Measurements from ENCODE around the gene DNTT.

DNTT gene

GRCh38 chr10:96304230-96304629 lies at the start of gene DNTT:
Gene DNTT, plus strand, starts transcription at chr10:96304434. Its CDS starts 64 bp downstream, at chr10:96304498.
- no peak for DNase-seq (ENCODE audit: low read depth)

DNA sequence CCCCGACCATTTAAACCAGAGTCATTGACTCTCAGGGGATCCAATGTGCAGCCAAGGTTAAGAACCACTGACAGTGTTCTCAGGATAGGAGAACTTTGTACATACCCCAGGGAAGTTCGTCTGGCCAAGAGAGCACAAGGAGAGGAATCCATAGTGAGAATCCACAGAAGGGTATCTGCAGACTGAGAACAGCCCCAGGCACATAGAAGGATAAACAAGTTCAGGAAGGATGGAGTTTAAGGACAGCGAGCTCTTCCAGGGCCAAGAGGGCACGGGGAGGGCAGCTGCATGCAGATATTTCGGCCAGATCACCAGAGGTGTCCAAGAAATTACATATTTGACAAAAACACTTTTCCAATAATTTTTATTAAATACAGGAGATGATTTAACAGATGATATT lies 49.3 kb upstream of the DNTT start:
- DNase-seq (ENCODE audit: low read depth): no peak

DNA sequence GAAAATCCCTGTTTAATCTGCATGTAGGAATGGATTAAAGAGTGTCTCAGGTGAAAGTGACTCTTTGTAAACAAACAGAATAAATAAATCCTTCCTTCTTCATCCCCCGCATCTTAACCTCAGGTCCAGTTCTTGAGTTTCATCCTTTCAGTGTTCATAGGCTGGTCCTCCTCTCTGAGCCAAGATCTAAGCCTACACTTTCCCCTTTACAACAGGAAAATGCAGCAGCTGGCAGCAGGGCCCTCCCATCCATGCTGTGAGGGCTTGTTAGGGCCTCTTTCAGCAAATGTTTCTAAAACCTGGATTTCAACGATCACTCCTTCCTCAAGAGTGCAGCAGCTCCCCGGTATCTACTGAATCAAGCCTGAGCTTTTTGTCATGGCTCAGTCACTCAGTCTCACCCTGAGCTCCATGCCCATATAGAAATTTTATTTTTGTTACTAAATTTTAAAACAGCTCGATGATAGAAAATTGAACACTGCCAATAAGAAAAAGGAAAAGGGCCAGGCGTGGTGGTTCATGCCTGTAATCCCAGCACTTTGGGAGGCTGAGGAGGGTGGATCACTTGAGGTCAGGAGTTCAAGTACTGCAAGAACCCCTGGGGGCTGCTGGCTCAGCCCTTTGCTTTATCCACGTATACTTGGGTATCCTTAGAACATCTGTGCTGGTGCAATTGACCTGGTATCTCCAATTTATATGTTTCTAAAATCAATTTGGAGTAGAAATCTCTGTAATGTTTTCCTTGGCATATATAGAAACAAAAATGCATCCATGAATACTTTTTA lies 48.5 kb upstream of the DNTT start:
- DNase-seq (ENCODE audit: low read depth): no peak

DNA sequence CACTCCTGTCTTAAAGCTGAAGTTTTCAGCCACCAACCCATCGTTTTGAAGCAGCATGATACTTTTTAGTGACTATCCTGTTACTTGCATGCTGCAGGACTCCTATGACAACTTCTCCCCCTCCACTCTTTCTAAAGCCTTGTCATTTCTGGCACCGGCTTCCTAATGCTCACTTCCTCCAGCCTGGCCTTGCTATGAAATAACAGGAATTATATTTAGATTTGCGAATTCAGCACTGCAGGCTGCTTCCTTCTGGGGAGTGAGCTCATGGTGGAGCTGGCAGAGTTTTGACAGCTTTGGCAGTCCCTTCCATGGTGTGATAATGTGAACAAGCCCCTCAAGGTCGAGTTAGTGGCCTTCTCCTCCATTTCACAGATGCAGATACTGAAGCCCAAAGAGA lies 46.3 kb upstream of the DNTT start:
- no peak for DNase-seq (ENCODE audit: low read depth)

GRCh38 chr10:96259150-96259549 lies 45.1 kb upstream of the DNTT start:
- DNase-seq (ENCODE audit: low read depth): no peak

- no peak for DNase-seq (ENCODE audit: low read depth)
These were observed 44.2 kb upstream of the DNTT start for GRCh38 chr10:96260014-96260413.

- no peak for DNase-seq (ENCODE audit: low read depth)
These were observed 43.1 kb upstream of the DNTT start for GRCh38 chr10:96261132-96261531.

- DNase-seq (ENCODE audit: low read depth): no peak
These were observed 42.3 kb upstream of the DNTT start for GRCh38 chr10:96261930-96262329.

GRCh38 chr10:96263176-96263575 lies 41.1 kb upstream of the DNTT start:
- no peak for DNase-seq (ENCODE audit: low read depth)

DNA sequence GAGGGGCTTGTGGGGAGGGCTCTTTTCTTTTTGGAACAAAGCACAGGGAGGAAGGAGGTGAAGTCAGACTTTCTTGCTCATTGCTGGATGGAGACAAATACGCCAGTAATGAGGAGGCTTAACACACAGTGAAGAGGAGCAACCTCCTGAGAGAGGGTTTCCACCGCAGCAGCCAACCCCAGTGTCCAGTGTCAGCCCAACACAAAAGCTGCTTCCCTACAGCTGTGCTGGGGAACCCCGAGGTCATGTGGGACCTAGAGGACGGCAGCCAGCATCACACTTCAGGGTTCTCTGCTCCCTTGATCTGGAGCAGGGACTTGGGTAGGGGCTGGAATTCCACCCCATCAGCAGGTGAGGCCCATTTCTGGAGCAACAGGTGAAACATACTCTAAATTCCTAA lies 40.6 kb upstream of the DNTT start:
- DNase-seq (ENCODE audit: low read depth): no peak

GRCh38 chr10:96264938-96265337 lies 39.3 kb upstream of the DNTT start:
- DNase-seq (ENCODE audit: low read depth): no peak

GRCh38 chr10:96266118-96266770 lies 38.0 kb upstream of the DNTT start:
- DNase-seq (ENCODE audit: low read depth): no peak

DNA sequence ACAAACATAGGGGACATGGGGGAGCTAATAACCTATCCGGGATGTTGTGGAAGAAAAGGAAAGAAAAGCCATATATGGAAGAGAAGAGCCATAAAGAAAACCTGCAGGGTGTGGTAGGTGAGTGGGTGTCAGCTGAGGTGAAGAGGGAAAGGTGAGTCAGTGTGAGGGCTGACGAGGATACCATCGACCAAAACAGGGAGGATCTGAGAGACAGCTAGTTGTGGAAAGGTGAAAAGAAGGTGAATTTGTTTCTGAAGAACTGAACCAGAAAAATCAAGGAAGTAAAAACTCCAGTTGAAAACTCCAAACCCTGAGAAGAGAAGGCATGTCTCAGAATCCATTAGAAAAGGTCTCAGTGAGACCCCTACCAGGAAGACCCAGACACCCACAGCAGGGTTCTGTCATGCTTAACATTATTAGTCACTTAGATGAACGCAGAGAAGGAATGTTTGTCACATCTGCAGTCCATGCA lies 37.0 kb upstream of the DNTT start:
- no peak for DNase-seq (ENCODE audit: low read depth)

DNA sequence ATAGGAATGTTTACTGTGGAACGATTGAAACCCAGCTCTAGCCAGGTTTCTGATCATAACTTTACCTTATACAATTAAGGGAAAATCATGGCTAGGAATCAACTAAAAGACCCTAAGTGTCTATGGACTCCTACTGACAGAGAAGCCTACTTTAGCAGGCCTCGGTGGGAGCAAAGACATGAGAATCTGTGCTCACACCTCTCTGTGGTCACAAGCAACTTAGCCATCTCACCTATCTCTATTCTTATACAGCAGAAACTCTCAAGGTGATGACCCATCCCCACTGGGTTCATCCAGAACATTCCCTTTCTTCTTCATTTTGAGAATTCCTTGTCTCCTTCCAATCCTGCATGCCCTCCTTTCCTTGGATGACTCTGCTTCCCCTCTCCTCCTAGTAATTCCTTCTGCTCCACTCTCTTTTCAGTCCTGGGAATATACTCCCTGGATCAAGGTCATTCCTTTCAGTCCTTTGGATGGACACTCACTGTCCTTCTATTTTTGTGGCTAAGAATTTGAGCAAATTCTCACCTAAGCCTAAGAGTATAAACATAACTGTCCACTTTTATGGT lies 35.8 kb upstream of the DNTT start:
- no peak for DNase-seq (ENCODE audit: low read depth)

- no peak for DNase-seq (ENCODE audit: low read depth)
These were observed 34.6 kb upstream of the DNTT start for GRCh38 chr10:96269438-96270300.

- no peak for DNase-seq (ENCODE audit: low read depth)
These were observed 33.7 kb upstream of the DNTT start for GRCh38 chr10:96270571-96270970.

GRCh38 chr10:96271016-96271815 lies 33.0 kb upstream of the DNTT start, which contains the start of gene BLNK:
Gene BLNK, minus strand, starts transcription at chr10:96271569. Its CDS starts 171 bp downstream, at chr10:96271398.
- no peak for DNase-seq (ENCODE audit: low read depth)

- no peak for DNase-seq (ENCODE audit: low read depth)
These were observed 31.6 kb upstream of the DNTT start for GRCh38 chr10:96272316-96273280.

DNA sequence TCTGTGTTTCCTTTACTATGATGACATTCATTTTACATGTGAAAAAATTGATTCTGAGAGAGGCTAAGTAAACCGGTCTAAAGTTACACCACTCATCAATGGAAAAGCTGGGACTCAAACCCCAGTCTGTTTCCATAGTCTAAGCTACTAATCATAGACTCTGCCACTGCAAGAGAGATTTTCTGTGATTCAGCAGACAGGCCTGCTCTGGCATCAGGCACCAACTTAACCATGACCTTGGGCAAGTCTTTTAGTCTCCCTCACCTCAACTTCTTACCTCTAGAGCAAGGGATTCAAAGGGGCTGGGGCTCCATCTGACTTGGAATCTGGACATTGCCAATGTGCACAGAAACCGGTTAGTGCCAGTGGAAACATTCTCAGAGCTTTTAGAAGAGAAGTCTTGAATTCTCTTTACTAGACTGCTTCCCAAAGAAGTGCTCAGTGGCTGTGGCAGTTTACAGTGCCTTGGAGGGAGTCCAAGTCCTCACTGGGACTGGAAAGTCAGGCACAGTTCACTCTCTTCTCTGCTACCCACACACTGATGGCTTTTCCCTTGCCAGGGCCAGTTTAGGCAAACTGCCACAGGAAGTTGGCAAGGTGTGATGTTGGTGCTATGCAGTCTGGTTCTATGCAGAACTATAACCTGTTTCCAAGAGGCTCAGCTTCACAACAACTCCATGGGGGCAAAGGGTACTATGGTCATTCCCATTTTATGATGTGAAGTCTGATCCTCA lies 28.4 kb upstream of the DNTT start:
- DNase-seq (ENCODE audit: low read depth): no peak
